ENCODE results near the gene TMEM218. TPM values are rescaled to one million over a fixed set of nuclear protein-coding genes. Genes with fewer than 3 reads are reported as not detected.

The TMEM218 gene
- total RNA-seq (2014; rRNA removed; shearing (Covaris generic)): 24.9 and 29.8 TPM in 2 replicates
- 20.7 and 27.0 TPM in 2 replicates for polyA plus RNA-seq (2015; cell fraction: cytosol; rRNA removed)
- 27.8 and 28.7 TPM in 2 replicates for polyA plus RNA-seq (2015; cell fraction: nucleus; rRNA removed)

- DNase-seq (ENCODE audit: low read depth): peak; percentile 99
These were observed at the start of gene TMEM218 for GRCh38 chr11:125111343-125112207. TMEM218 (minus strand) TSS chr11:125111626; CDS start chr11:125102241, 9,385 bp downstream.

- DNase-seq (ENCODE audit: low read depth): no peak
These were observed 46.7 kb upstream of the TMEM218 start for GRCh38 chr11:125157953-125158680.

GRCh38 chr11:125157118-125157733 is 45.8 kb upstream of the TMEM218 start:
- no peak for DNase-seq (ENCODE audit: low read depth)

GRCh38 chr11:125156346-125157117 is 45.1 kb upstream of the TMEM218 start:
- DNase-seq (ENCODE audit: low read depth): no peak

- DNase-seq (ENCODE audit: low read depth): no peak
These were observed 44.3 kb upstream of the TMEM218 start for GRCh38 chr11:125155767-125156166.

GRCh38 chr11:125155100-125155444 is 43.6 kb upstream of the TMEM218 start:
- no peak for DNase-seq (ENCODE audit: low read depth)

- no peak for DNase-seq (ENCODE audit: low read depth)
These were observed 43.1 kb upstream of the TMEM218 start for GRCh38 chr11:125154378-125155099.

- DNase-seq (ENCODE audit: low read depth): no peak
These were observed 42.4 kb upstream of the TMEM218 start for GRCh38 chr11:125153837-125154236.

GRCh38 chr11:125148743-125149142 is 37.3 kb upstream of the TMEM218 start:
- no peak for DNase-seq (ENCODE audit: low read depth)

GRCh38 chr11:125148011-125148410 is 36.6 kb upstream of the TMEM218 start:
- DNase-seq (ENCODE audit: low read depth): no peak

GRCh38 chr11:125147280-125147679 is 35.9 kb upstream of the TMEM218 start:
- no peak for DNase-seq (ENCODE audit: low read depth)

GRCh38 chr11:125146232-125146631 is 34.8 kb upstream of the TMEM218 start:
- no peak for DNase-seq (ENCODE audit: low read depth)

GRCh38 chr11:125141686-125142535 is 30.5 kb upstream of the TMEM218 start:
- peak; percentile 43 for DNase-seq (ENCODE audit: low read depth)

- no peak for DNase-seq (ENCODE audit: low read depth)
These were observed 29.8 kb upstream of the TMEM218 start for GRCh38 chr11:125141178-125141577.

- no peak for DNase-seq (ENCODE audit: low read depth)
These were observed 28.8 kb upstream of the TMEM218 start for GRCh38 chr11:125140233-125140632.

GRCh38 chr11:125139778-125140177 is 28.4 kb upstream of the TMEM218 start:
- no peak for DNase-seq (ENCODE audit: low read depth)

- no peak for DNase-seq (ENCODE audit: low read depth)
These were observed 27.5 kb upstream of the TMEM218 start for GRCh38 chr11:125138966-125139365.

GRCh38 chr11:125136001-125136400 is 24.6 kb upstream of the TMEM218 start:
- DNase-seq (ENCODE audit: low read depth): no peak

- DNase-seq (ENCODE audit: low read depth): no peak
These were observed 21.2 kb upstream of the TMEM218 start for GRCh38 chr11:125132596-125132995.
